ENCODE measurements around the gene KCND2.
"Not testable (repeated sequence)": the region's sequence is repeated elsewhere in the genome, so short reads cannot be mapped to it uniquely, and the experiment has no call there.

Gene KCND2

DNA sequence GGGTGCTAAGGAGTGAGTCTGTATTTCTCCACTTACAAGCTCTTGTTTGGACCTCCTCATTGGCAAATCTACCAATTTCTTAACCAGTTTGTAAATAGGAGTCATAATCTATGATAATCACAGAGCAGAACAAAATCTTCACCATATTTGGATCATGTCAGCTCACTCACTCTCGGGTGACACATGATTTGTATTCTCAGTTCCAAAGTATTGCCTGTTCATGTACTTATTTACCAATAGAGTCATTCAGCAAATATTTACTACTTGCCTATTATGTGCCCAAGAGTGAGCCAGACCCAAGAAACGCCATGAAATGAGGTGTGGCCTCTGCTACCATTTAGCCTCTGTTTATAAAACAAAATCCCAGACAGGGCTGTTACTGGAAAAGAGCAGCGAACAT, 470.2 kb downstream of the KCND2 start:
- no peak for DNase-seq (ENCODE audit: low spot score)

DNA sequence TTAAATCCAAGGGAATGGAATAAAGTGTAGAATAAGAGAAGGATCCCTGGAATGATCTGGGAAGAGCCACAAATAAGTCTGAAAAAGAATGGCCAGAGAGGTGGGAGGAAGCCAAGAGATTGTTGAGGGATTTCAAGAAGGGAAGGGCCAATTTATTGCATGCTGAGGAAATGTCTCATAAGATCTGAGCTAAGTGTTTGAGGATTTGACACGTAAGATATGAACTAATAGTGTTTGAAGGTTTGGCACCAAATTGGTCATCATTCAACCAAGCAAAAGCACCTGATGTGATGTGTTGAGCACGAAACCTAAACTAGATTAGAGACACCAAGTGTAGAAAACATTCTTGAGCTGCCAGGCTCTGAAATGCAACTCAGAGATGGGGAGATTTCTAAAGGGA, 487.1 kb downstream of the KCND2 start:
- no peak for DNase-seq (ENCODE audit: low spot score)

DNA sequence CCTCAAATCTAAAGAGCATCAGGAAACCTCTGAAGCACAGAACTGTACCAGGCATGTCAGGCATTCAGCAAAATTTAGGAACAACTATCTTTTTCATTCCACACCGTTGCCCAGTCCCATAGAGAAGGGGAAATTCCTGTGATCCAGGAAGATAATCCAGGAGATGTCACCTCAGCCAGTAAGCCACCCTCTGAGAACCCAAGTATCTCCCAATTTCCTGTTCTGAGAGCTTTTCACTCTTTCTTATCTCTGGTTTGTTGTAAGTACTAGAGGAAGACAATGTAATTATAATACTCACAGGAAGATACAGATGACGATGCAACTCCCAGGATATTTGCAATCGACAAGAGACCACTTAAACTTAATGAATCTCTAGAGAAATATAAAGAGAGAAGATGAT, 487.9 kb downstream of the KCND2 start:
- no peak for DNase-seq (ENCODE audit: low spot score)

DNA sequence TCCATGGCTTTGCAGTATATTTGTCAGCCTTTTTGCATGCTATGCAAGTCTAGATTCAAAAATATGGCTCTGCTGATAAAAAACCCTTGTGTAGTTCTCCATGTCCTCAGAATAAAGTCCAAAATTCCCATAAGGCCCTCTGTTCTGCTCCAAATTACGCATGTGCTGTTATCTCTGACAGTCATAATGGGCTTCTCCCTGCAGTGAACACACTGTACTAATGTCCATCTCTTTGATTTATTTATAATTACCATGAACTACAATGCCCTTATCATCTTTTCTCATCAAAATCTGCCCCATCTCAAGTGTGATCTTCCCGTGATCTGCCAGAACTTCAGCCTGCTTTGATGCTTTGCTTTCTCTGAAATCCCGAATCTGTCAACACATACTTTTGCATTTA, 497.2 kb downstream of the KCND2 start:
- DNase-seq (ENCODE audit: low spot score), result no peak

DNA sequence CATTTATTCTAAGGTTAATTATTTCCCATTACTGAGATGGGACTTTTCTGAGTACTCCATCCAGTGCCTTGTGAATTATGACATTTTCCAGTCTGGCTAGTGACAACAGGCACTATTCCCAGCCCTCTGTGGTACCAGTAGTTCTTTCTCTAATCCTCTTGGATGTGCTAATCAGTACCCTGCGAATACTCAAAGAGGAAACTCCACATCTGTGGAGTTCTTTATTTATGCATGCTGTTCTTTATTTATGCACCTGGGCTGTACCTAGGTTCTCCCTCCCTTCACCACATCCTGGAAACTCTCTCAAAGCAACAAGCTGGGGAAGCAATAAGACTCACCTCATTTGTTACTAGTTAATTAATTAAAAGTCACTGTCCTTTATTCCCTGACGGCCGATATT, 501.5 kb downstream of the KCND2 start:
- DNase-seq (ENCODE audit: low spot score), result no peak

DNA sequence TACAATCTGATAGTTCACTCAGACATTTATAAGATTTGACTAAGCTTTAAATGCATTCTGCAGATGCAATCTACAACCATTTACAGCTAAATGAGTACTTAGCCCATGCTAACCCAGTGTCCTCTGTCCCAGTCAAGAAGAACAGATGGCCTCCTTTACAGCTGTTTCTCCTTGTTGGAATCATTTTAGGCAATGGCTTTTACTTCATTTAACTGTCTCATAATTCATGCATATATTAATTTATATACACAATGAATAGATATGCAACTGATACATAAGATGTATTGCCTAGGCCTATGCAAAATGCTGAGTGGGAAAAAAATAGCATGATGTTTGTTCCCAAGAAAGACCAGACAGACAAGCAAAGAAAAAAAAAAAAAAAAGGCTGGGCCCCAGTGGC, 502.8 kb downstream of the KCND2 start:
- no peak for DNase-seq (ENCODE audit: low spot score)

DNA sequence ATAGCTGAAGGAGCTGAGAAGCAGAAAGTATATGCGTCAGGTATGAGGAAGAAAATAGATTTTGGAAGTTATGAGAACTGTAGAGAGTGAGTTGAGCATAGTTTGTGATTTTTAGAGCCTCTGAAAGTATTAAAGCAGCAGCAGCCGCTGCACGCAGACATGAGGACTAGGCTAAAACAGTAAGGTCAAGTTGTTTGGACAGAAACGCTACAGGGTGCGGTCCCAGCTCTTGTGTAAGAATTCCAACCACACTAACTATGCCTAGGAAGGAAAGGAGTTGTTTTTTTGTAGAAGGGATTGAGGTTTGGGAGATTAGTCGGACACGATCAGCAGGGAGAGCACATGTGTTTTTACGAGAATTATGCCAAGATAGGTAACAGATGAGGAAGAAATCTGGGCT, 506.1 kb downstream of the KCND2 start:
- not testable (repeated sequence) for DNase-seq (ENCODE audit: low spot score)

DNA sequence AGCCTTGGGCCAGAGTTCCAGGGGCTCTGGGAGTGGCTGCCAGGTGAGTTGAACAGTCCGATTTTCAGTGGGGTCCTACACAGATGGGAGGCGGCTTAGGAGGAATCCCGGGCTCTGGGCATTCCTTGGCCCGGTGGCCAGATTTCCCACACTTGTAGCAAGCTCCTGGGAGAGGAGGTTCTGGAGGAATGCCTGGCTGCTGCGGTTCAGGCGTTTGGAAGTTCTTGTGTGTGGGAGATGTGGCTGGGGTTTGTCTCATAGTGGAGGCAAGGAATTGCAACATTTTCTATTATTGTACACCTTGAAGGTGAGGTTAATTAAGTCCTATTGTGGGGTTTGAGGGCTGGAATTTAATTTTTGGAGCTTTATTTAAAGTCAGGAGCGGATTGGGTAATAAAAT, 507.5 kb downstream of the KCND2 start:
- DNase-seq (ENCODE audit: low spot score), result not testable (repeated sequence)

DNA sequence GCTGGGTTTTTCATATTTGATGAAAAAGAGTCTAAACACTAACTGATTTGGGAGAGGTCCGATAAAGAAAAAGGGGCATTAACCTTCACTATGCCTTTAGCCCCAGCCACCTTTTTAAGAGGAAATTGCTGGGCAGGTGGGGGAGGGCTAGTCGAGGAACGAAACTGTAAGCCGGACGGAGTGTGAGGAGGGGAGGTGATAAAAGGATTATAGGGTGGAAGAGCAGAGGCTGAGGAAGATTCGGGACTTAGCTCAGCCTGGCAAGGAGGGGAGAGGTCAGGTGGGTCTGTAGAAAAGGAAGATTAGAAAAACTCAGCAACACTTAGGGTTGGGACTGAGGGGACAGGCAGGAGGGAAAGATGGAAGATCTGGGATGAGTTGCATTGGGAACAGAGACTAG, 508.0 kb downstream of the KCND2 start:
- no peak for DNase-seq (ENCODE audit: low spot score)

DNA sequence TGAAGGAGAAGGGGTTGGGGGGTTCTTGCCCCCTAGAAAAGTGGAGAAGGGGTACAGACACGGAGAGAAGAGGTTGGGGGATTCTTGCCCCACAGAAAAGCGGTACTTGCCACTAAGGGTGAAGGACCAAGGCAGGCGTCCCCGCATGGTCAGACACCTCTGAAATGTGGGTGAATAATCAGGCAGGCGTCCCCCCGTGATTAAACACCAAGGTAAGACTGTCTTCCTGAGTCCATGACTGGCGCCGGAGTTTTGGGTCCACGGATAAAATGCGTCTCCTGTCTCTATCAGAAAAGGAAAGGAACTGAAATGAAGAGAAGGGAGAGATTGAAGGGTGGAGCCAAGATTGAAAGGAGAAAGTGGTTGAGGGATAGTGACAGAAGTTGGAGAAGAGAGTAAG, 508.9 kb downstream of the KCND2 start:
- not testable (repeated sequence) for DNase-seq (ENCODE audit: low spot score)

DNA sequence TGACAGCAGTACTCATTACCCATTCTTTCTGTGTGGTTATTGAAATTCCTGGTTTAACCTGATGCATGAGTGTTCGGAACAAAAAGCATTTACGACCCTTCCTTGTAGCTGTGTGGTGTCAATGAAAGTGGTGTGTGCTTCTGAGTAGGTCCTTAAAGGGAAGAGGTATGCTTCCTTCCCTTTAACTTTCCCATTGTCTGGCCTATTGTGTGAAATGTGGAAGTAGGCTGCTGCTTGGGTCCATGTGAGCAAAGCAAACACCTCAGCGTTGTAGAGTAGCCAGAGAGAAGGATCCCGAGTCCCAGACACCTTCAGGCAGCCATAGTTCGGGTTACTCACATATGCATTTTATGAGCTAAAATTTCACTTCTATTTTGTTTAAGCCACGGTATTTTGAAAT, 510.3 kb downstream of the KCND2 start:
- DNase-seq (ENCODE audit: low spot score), result no peak

DNA sequence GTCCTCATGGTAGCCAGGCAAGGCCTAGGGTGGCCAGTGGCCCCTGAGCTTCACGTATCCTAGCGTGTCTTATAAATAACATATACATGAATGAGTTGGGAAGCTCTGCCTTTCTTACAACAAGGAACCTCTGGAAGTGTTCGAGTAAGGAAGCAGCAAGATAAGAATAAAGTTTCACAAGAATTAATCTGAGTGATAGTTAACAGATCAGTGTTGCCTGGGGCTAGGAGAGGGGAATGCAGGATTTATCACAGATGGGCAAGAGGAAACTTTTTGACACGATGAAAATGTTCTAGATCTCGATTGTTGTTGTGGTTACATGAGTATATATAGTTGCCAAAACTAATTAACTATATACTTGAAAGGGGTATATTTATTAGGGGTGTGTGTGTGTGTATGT, 510.7 kb downstream of the KCND2 start:
- DNase-seq (ENCODE audit: low spot score), result no peak

DNA sequence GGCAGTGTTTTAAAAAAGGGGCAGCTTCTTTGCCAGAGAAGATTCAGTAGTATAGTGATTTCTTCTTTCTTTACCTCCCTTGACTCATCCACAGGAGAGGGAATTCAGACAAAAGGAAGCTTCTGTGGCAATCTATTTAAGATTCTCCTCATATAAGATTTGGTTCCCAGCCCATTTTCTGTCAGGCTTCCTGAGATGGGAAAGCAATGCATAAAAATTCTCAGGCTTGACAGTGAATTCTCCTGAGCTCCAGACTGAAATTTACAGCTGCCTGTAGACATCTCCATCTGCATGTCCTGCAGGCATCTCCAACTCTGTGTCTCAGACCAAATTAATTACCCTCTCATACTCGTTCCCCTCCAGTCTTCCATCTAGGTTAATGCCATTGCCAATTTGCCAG, 512.1 kb downstream of the KCND2 start:
- DNase-seq (ENCODE audit: low spot score), result no peak

DNA sequence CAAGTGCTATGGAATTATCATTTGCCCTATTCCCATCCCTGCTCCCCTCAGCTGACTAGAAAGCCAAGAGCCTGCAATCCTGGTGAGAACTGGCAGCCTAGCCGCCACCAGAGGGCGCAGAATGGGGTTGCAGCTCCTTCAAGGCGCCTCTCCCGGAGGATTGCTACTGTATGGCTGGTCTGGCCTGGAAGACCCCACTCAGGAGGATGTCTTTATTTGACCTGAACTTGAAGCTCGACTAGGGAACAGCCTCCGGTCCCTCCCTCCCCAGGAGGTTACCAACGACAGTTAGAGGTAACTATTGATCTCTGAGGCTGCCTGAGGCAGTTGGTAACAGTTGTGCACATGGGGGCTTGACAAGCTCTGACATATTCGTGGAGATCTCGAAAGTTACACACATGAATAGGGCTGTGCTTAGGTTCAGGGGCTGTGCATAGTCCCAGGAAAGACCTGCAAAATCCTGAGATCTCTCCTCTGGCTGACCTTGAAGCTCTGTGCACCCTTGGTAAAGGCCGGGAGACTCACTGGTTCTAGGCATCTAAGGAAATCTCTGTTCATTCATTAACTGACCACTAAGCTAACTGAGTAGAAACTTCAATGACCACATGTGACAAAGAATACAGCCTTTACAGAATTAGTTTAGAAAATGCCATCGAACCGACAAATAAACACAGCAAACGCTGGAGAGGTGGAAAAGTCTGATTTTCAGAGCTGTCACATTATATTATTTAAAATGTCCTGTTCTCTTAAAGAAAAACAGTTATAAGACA, 519.3 kb downstream of the KCND2 start:
- DNase-seq (ENCODE audit: low spot score), result peak; percentile 68

DNA sequence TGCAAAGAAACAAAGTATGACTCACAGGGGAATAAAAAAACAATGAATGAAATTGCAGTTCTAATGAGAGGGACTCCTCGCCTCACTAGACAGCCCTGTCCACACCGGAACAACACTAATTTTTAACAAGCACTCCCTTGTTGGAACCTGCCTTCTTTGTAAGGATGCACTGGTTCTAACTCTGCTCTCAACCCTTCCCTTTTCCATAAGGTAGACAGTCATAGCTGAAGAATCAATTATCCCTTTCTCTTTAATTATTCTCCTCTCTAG, 519.8 kb downstream of the KCND2 start:
- DNase-seq (ENCODE audit: low spot score), result no peak

DNA sequence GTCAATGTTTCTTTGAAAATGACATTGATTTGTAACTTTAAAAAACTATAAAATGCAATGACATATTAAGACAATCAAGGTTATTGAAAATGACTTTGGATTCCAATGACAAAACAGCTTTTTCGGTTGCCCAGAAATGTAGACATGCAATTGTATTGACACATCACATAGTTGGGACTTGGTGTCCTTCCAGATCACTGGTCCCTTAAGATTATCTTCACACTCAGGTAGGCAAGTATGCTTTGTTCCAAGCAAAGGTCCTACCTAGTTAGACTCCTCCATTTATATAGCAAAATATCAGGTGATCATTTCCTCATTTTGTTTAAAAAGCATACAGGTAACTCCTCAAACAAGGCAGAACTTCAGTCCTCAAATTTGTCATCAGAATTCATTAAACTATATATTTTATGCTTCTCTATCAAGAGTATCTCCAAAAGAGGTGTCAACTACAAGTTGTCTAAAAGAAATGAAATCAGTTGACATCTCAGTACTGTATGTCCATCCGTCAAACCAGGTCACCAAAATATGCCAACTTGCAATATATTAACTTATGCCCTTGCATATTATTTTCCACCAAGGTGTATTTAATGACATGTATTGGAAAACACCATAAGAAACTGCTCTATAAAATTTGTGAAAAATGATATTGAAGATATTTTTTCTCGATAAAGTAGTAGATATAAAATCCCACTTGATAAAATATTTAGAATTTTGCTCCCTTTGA, 520.4 kb downstream of the KCND2 start:
- no peak for DNase-seq (ENCODE audit: low spot score)

DNA sequence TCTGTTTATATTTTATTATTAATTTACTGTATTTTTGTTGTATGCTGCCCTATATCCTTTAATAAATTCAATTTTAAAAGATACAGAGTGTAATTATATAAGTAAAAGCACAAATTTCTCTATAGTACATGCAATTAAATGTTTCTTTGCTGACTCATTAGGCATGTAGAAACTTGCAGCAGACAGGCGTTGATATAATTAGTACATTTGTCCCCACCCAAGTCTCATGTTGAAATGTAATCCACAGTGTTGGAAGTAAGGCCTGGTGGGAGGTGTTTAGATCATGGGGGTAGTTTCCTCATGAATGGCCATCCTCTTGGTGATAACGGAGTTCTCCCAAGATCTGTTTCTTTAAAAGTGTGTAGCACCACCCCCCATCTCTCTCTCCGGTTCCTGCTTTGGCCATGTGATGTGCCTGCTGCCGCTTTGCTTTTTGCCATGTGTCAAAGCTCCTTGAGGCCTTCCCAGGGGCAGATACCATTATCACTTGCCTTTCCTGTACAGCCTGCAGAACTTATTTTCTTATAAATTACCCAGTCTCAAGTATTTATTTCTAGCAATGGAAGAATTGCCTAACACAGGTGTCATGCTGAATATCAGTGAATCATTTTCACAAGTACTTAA, 521.2 kb downstream of the KCND2 start:
- DNase-seq (ENCODE audit: low spot score), result no peak

DNA sequence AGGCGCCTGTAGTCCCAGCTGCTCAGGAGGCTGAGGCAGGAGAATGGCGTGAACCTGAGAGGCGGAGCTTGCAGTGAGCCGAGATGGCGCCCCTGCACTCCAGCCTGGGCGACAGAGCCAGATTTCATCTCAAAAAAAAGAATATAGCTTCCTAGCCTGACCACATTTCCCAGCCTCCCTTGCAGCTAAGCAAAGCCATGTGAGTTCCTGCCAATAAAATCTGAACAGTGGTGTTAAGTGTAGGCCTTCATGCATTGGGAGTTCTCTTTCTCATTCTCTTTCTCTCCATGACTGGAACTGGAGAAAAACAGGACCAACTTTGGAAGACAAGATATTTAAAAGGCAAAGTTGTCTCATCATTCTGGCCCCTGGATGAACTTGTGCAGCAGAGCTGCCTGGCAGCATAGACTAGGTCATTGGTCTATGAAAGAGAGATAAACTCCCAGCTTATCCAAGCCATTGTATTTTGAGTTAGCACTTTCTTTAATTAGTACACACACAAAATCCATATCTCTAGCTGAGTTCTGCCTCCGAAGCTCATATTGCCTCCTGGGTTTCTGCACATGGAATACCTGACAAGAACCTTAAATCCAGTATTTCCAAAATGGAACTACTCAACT, 524.2 kb downstream of the KCND2 start:
- no peak for DNase-seq (ENCODE audit: low spot score)

DNA sequence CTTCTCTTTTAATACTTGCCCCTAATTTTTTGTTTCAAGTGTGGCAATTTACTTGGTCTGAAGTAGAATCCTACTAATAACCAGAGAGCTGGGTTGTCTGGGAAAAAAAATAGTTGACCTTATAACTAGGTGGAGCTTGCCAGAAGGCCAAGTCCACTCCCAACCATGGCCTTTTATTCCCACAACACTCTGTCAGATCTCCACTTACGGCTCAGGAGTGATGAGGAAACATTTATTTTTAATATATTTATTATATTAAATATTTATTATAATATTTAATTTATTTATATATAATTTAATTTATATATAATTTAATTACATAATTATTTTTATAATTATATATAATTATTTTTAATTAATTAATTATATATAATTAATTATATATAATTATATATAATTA, 526.2 kb downstream of the KCND2 start:
- no peak for DNase-seq (ENCODE audit: low spot score)

All from GM03348 (cell line).